Stimulated activated naive B cell treated with anti-CD40 and anti-IgM and Interleukin-4, amounts not matched to agents 10 μg/mL and 1 μg/mL and 100 μg/mL, for 72 hours (primary cell): ENCODE data around the gene ZNF280C.
A peak's percentile ranks its signal among the peaks of the same experiment; 100 is the strongest.

Source experiments
- ATAC-seq, 2 donors: fragments of 150-1000 bp; cut with Tn5 transposase; replicated peaks; 2 replicates each; pipeline ENCODE4 v1.10.0; 2021; ENCODE audit warnings: moderate library complexity in 1 of 2
- DNase-seq: peaks from one replicate; pipeline ENCODE4 v3.0.0; 2021
- H3K27ac Mint-ChIP-seq: one replicate; pipeline ENCODE4 v1.8.0; 2022; ENCODE audit warnings: mild to moderate bottlenecking, mixed read lengths
- H3K27me3 Mint-ChIP-seq, 2 donors: one replicate each; pipeline ENCODE4 v1.8.0; 2022; ENCODE audit warnings: mixed read lengths in 2 of 2
- H3K36me3 Mint-ChIP-seq, 2 donors: one replicate each; pipeline ENCODE4 v1.8.0; 2022; ENCODE audit warnings: mixed read lengths in 2 of 2, mild to moderate bottlenecking in 1 of 2
- H3K4me1 Mint-ChIP-seq, 2 donors: one replicate each; pipeline ENCODE4 v1.8.0; 2022; ENCODE audit warnings: mixed read lengths in 2 of 2, mild to moderate bottlenecking in 1 of 2
- H3K4me3 Mint-ChIP-seq, 2 donors: one replicate each; pipeline ENCODE4 v1.8.0; 2022; ENCODE audit warnings: mild to moderate bottlenecking in 2 of 2, mixed read lengths in 2 of 2, moderate library complexity in 1 of 2
- H3K9me3 Mint-ChIP-seq, 2 donors: one replicate each; pipeline ENCODE4 v1.8.0; 2022; ENCODE audit warnings: mixed read lengths in 2 of 2, mild to moderate bottlenecking in 1 of 2

Gene ZNF280C

GRCh38 chrX:130268449-130269170 lies at the start of gene ZNF280C:
Gene ZNF280C, minus strand, starts transcription at chrX:130268899. Its CDS starts 8,450 bp downstream, at chrX:130260449.
- H3K27ac Mint-ChIP-seq = peak within 1 kb of the TSS; percentile 95
- peaks cover 0 to 3% of the 10 kb centered on the region in 2 donors for H3K36me3 Mint-ChIP-seq
- peak within 1 kb of the TSS; percentile 85 to 98 for H3K4me3 Mint-ChIP-seq
- ATAC-seq = peak; percentile 94 to 95
- H3K9me3 Mint-ChIP-seq = peaks cover 0 to 4% of the 10 kb centered on the region in 2 donors
- peaks cover 7 to 8% of the 10 kb centered on the region in 2 donors for H3K4me1 Mint-ChIP-seq
- peak; percentile 90 for DNase-seq
- H3K27me3 Mint-ChIP-seq = no peaks in the 10 kb centered on the region

- Mint-ChIP-seq H3K27ac (no peak overlapping the region), H3K9me3 (no peaks in the 10 kb centered on the region), H3K36me3 (no peaks in the 10 kb centered on the region), H3K4me3 (no peak overlapping the region), H3K27me3 (peaks cover 6% of the 10 kb centered on the region in 2 donors), H3K4me1 (no peaks in the 10 kb centered on the region)
- ATAC-seq (no peak), DNase-seq (no peak)
Observed at GRCh38 chrX:130304587-130305368, 36.1 kb upstream of the ZNF280C start.

GRCh38 chrX:130301977-130302376 lies 33.3 kb upstream of the ZNF280C start:
- no peak for DNase-seq
- Mint-ChIP-seq H3K36me3 (no peaks in the 10 kb centered on the region), H3K27ac (no peak overlapping the region), H3K9me3 (no peaks in the 10 kb centered on the region), H3K4me3 (no peak overlapping the region), H3K27me3 (peaks cover 6% of the 10 kb centered on the region in 2 donors), H3K4me1 (no peaks in the 10 kb centered on the region)
- no peak for ATAC-seq

GRCh38 chrX:130301405-130301804 lies 32.7 kb upstream of the ZNF280C start:
- no peak overlapping the region for H3K4me3 Mint-ChIP-seq

GRCh38 chrX:130300010-130300282 lies 31.2 kb upstream of the ZNF280C start:
- H3K27me3 Mint-ChIP-seq = peaks cover 6% of the 10 kb centered on the region in 2 donors
- no peak for DNase-seq
- H3K27ac Mint-ChIP-seq = no peak overlapping the region
- H3K4me1 Mint-ChIP-seq = no peaks in the 10 kb centered on the region
- ATAC-seq = no peak
- H3K36me3 Mint-ChIP-seq = no peaks in the 10 kb centered on the region
- H3K4me3 Mint-ChIP-seq = no peak overlapping the region
- no peaks in the 10 kb centered on the region for H3K9me3 Mint-ChIP-seq

More at GRCh38 chrX:130301405-130301804, 32.7 kb upstream of the ZNF280C start:
- Mint-ChIP-seq H3K27me3 (peaks cover 6% of the 10 kb centered on the region in 2 donors), H3K4me1 (no peaks in the 10 kb centered on the region), H3K36me3 (no peaks in the 10 kb centered on the region), H3K9me3 (no peaks in the 10 kb centered on the region), H3K27ac (no peak overlapping the region)
- ATAC-seq (no peak), DNase-seq (no peak)

- Mint-ChIP-seq H3K4me3 (no peak overlapping the region), H3K36me3 (no peaks in the 10 kb centered on the region), H3K27me3 (peaks cover 3 to 4% of the 10 kb centered on the region in 2 donors), H3K9me3 (no peaks in the 10 kb centered on the region), H3K4me1 (no peaks in the 10 kb centered on the region), H3K27ac (no peak overlapping the region)
- DNase-seq = no peak
- no peak for ATAC-seq
Observed at GRCh38 chrX:130299279-130300009, 30.7 kb upstream of the ZNF280C start.

GRCh38 chrX:130296743-130297142 lies 28.0 kb upstream of the ZNF280C start:
- DNase-seq (no peak), ATAC-seq (no peak)
- Mint-ChIP-seq H3K27ac (no peak overlapping the region), H3K27me3 (no peaks in the 10 kb centered on the region), H3K4me1 (no peaks in the 10 kb centered on the region), H3K36me3 (no peaks in the 10 kb centered on the region), H3K4me3 (no peak overlapping the region), H3K9me3 (no peaks in the 10 kb centered on the region)

GRCh38 chrX:130296297-130296678 lies 27.6 kb upstream of the ZNF280C start:
- Mint-ChIP-seq H3K4me1 (no peaks in the 10 kb centered on the region), H3K27me3 (no peaks in the 10 kb centered on the region), H3K4me3 (no peak overlapping the region), H3K27ac (no peak overlapping the region), H3K9me3 (no peaks in the 10 kb centered on the region), H3K36me3 (no peaks in the 10 kb centered on the region)
- no peak for ATAC-seq
- no peak for DNase-seq

- ATAC-seq (no peak), DNase-seq (no peak)
- Mint-ChIP-seq H3K36me3 (no peaks in the 10 kb centered on the region), H3K27ac (no peak overlapping the region), H3K27me3 (no peaks in the 10 kb centered on the region), H3K4me3 (no peak overlapping the region), H3K9me3 (no peaks in the 10 kb centered on the region), H3K4me1 (no peaks in the 10 kb centered on the region)
Observed at GRCh38 chrX:130295519-130296296, 27.0 kb upstream of the ZNF280C start.

- Mint-ChIP-seq H3K27ac (no peak overlapping the region), H3K36me3 (no peaks in the 10 kb centered on the region), H3K4me3 (no peak overlapping the region), H3K27me3 (peaks cover 7 to 8% of the 10 kb centered on the region in 2 donors), H3K4me1 (no peaks in the 10 kb centered on the region), H3K9me3 (no peaks in the 10 kb centered on the region)
- ATAC-seq (no peak), DNase-seq (no peak)
Observed at GRCh38 chrX:130287071-130287770, 18.5 kb upstream of the ZNF280C start.

- Mint-ChIP-seq H3K9me3 (no peaks in the 10 kb centered on the region), H3K27me3 (peaks cover 8 to 9% of the 10 kb centered on the region in 2 donors), H3K36me3 (no peaks in the 10 kb centered on the region), H3K27ac (no peak overlapping the region), H3K4me3 (no peak overlapping the region), H3K4me1 (no peaks in the 10 kb centered on the region)
- ATAC-seq (no peak), DNase-seq (no peak)
Observed at GRCh38 chrX:130285710-130286109, 17.0 kb upstream of the ZNF280C start.

- H3K27me3 Mint-ChIP-seq = peaks cover 5 to 11% of the 10 kb centered on the region in 2 donors
- H3K9me3 Mint-ChIP-seq = no peaks in the 10 kb centered on the region
- no peak overlapping the region for H3K4me3 Mint-ChIP-seq
- H3K27ac Mint-ChIP-seq = no peak overlapping the region
- H3K36me3 Mint-ChIP-seq = no peaks in the 10 kb centered on the region
- H3K4me1 Mint-ChIP-seq = no peaks in the 10 kb centered on the region
- DNase-seq (no peak), ATAC-seq (no peak)
Observed at GRCh38 chrX:130285069-130285620, 16.4 kb upstream of the ZNF280C start.

- Mint-ChIP-seq H3K4me1 (no peaks in the 10 kb centered on the region), H3K27me3 (peaks cover 12 to 13% of the 10 kb centered on the region in 2 donors), H3K36me3 (no peaks in the 10 kb centered on the region), H3K9me3 (no peaks in the 10 kb centered on the region), H3K27ac (no peak overlapping the region), H3K4me3 (no peak overlapping the region)
- no peak for DNase-seq
- ATAC-seq = no peak
Observed at GRCh38 chrX:130282151-130282550, 13.5 kb upstream of the ZNF280C start.
